Calu3 (cell line): ENCODE data around the gene PRR11. TPM values are rescaled to one million over a fixed set of nuclear protein-coding genes. Genes with fewer than 3 reads are reported as not detected.

ENCODE experiments used
- BruUV-seq: library from RNA; stranded (reverse); fragments of 400-500 nt; replicated peaks from 2 replicates; lab custom pipeline; 2021; lab: Mats Ljungman, UMichigan
- CTCF ChIA-PET: fragments of 300-600 bp; sonication (Branson Sonifier 250); formaldehyde crosslinking; loops from one replicate; lab custom pipeline; 2022; ENCODE audit warnings: antibody characterized with exemption; lab: Charles Lee
- DNase-seq: peaks from one replicate; pipeline ENCODE4 v3.0.0; 2022
- H3K27ac Mint-ChIP-seq: one replicate; pipeline ENCODE4 v1.8.0; 2022; ENCODE audit warnings: mixed read lengths; ENCODE audit not compliant: unreplicated experiment
- H3K27me3 Mint-ChIP-seq: one replicate; pipeline ENCODE4 v1.8.0; 2022; ENCODE audit warnings: mixed read lengths; ENCODE audit not compliant: unreplicated experiment
- H3K36me3 Mint-ChIP-seq: one replicate; pipeline ENCODE4 v1.8.0; 2022; ENCODE audit warnings: mild to moderate bottlenecking, moderate library complexity, mixed read lengths; ENCODE audit not compliant: insufficient read depth, unreplicated experiment
- H3K4me1 Mint-ChIP-seq: one replicate; pipeline ENCODE4 v1.8.0; 2022; ENCODE audit warnings: mild to moderate bottlenecking, low read depth, mixed read lengths; ENCODE audit not compliant: unreplicated experiment
- H3K4me3 Mint-ChIP-seq: one replicate; pipeline ENCODE4 v1.8.0; 2022; ENCODE audit warnings: mild to moderate bottlenecking, low read depth, moderate library complexity, mixed read lengths; ENCODE audit not compliant: unreplicated experiment
- H3K9me3 Mint-ChIP-seq: one replicate; pipeline ENCODE4 v1.8.0; 2022; ENCODE audit warnings: low read depth, mixed read lengths; ENCODE audit not compliant: unreplicated experiment
- intact Hi-C: fragments of 100-400 bp; cut with micrococcal nuclease; formaldehyde crosslinking; loops from one replicate; pipeline ENCODE4 v1.10.0; 2022; ENCODE audit not compliant: unreplicated experiment
- total RNA-seq: library from RNA; stranded (reverse); gene quantifications from 2 replicates; pipeline ENCODE4 v1.2.3, GENCODE V29; 2022
- TF ChIP-seq, protein P1 (sequence below): fragments of 200-600 bp; IDR thresholded peaks from one replicate; pipeline ENCODE4 v1.8.0; 2022; ENCODE audit warnings: antibody characterized with exemption; ENCODE audit not compliant: unreplicated experiment

Gene PRR11
- total RNA-seq, 1 experiment from 2014 or later = 52.7 TPM

DNA sequence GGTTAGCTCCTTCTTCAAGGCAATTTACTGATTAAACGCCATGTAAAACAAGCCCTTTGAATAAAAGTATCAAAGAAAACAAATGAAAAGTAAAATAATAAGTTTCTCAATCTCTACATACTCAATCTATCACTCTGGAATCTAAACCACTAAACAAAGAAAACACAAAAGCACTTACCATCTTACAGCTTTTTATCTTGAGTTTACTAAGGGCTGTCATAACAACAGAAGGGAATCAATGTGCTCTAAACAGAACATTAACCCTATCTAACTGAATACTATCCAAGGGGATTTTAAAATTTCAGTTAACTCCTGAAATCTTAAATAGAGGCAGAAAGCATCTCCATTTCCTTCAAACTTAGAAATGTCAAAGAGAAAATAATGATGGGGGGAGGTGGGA is 4.0 kb upstream of the PRR11 start:
- Mint-ChIP-seq H3K9me3 (no peaks in the 10 kb centered on the region), H3K36me3 (peaks cover 6% of the 10 kb centered on the region), H3K27me3 (no peaks in the 10 kb centered on the region), H3K4me1 (peaks cover 15% of the 10 kb centered on the region), H3K27ac (peak overlapping the region; percentile 24), H3K4me3 (peak overlapping the region; percentile 50)
- DNase-seq = no peak
- CTCF ChIA-PET = interaction anchor here (0.7 kb wide), 1 partner anchor 9 kb away, joined by 4 read pairs; no protein-coding TSS in a partner anchor
- no TSS peak for BruUV-seq
- intact Hi-C loops = loop anchor here (10.0 kb wide), 1 partner anchor 47 kb away; the partner anchor contains the start of gene TRIM37
- TF ChIP-seq, protein P1, sequence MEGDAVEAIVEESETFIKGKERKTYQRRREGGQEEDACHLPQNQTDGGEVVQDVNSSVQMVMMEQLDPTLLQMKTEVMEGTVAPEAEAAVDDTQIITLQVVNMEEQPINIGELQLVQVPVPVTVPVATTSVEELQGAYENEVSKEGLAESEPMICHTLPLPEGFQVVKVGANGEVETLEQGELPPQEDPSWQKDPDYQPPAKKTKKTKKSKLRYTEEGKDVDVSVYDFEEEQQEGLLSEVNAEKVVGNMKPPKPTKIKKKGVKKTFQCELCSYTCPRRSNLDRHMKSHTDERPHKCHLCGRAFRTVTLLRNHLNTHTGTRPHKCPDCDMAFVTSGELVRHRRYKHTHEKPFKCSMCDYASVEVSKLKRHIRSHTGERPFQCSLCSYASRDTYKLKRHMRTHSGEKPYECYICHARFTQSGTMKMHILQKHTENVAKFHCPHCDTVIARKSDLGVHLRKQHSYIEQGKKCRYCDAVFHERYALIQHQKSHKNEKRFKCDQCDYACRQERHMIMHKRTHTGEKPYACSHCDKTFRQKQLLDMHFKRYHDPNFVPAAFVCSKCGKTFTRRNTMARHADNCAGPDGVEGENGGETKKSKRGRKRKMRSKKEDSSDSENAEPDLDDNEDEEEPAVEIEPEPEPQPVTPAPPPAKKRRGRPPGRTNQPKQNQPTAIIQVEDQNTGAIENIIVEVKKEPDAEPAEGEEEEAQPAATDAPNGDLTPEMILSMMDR = no peak

DNA sequence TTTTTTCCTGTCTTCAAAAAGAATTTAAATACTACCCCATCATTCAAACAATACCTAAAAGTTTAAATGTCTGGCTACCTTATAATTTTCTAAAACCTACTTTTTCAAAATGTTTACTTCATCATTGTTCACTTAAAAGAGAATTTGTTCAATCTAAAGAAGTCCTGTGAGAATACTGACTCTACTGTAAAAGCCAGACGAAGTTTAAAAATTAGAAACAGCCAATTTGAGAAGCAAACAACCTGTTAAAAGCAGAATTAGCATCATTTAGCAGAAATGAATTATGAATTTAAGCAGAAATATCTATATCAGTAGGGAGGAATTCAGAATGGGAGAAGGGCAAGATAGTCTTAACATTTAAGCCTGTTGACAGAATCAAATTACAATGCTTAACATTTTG is 2.6 kb upstream of the PRR11 start:
- Mint-ChIP-seq H3K27me3 (no peaks in the 10 kb centered on the region), H3K27ac (no peak overlapping the region), H3K36me3 (peaks cover 10% of the 10 kb centered on the region), H3K9me3 (no peaks in the 10 kb centered on the region), H3K4me1 (peaks cover 22% of the 10 kb centered on the region), H3K4me3 (no peak overlapping the region)
- no peak for DNase-seq
- TF ChIP-seq, protein P1 = no peak
- no TSS peak for BruUV-seq
- intact Hi-C loops = loop anchor here (10.0 kb wide), 1 partner anchor 48 kb away; the partner anchor contains the start of gene TRIM37
- CTCF ChIA-PET = no interaction called here

DNA sequence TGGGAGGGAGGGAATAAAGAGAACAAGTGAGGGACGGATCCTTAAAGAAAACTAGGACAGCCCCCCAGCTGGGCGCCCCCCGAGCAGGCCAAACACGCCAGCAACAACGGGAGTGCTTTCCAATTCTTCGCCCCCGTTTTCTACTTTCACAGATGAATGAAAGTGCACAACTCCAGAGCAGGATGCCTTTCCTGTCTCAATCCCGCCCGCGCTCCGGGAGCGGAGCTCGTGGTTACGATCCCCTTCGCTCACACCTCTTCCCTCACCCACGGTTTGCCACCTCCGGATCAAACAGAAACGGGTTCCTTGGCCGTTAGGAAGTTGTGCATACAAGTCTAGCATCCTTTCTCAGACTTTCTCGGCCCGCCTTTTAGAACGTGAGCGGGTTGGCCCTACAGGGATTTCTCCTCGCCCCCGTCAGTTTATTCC is 1.2 kb upstream of the PRR11 start:
- CTCF ChIA-PET = interaction anchor here (1.3 kb wide), 1 partner anchor 47 kb away, joined by 6 read pairs; the partner anchor contains the start of gene TRIM37
- BruUV-seq = TSS peak; percentile 38
- H3K4me3 Mint-ChIP-seq = no peak overlapping the region
- H3K27me3 Mint-ChIP-seq = no peaks in the 10 kb centered on the region
- intact Hi-C loops = loop anchor here (10.0 kb wide), 1 partner anchor 50 kb away; the partner anchor contains the start of gene TRIM37
- TF ChIP-seq, protein P1 = no peak
- no peaks in the 10 kb centered on the region for H3K9me3 Mint-ChIP-seq
- peak; percentile 39 for DNase-seq
- no peak overlapping the region for H3K27ac Mint-ChIP-seq
- H3K4me1 Mint-ChIP-seq = peaks cover 32% of the 10 kb centered on the region
- H3K36me3 Mint-ChIP-seq = peaks cover 10% of the 10 kb centered on the region

DNA sequence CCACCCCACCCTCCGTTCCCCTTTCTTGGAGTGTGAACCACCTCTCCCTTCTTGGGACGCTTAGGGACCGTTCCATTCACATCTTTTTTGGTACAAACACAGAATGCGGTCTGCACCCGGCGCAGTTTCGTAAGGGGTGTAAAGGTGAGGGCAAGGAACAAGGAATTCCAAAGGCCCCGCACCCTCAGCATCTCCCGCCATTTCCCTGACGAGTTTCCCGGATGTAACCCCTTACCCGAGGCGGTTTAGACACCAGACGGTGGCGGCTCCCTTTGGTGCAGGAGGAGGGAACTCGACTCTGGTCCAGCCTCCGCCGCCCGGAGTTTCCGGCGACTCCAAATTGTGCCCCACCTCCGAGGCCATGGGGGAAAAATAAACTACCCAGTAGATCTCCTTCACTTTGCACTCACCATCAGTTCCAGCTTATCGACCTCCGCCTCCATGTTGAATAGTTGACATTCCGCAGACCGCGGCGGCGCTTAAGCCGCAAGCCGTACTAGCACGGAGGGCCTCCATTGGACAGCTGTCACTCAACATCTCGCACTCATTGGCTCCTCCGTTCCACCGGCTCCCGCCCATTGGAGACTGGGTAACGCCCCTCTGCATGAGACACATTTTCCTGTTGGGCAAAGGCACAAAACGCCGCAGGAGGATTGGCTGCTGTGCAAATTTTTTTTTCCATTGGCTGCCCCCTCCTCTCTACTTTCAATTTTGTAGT is 666 bp upstream of the PRR11 start, which contains the start of gene SKA2:
TSS of gene SKA2 (minus strand) at position 466 of the 718 bp plus-strand sequence. CDS start at position 443, 23 bp downstream.
- Mint-ChIP-seq H3K27ac (no peak within 1 kb of the TSS), H3K4me1 (peaks cover 32% of the 10 kb centered on the region), H3K27me3 (no peaks in the 10 kb centered on the region), H3K9me3 (no peaks in the 10 kb centered on the region), H3K36me3 (peaks cover 5% of the 10 kb centered on the region), H3K4me3 (no peak within 1 kb of the TSS)
- BruUV-seq = no TSS peak
- TF ChIP-seq, protein P1 = no peak
- peak; percentile 94 for DNase-seq
- CTCF ChIA-PET = interaction anchor here (1.3 kb wide), 1 partner anchor 48 kb away, joined by 6 read pairs; the partner anchor contains the start of gene TRIM37
- intact Hi-C loops = loop anchor here (10.0 kb wide), 1 partner anchor 50 kb away; the partner anchor contains the start of gene TRIM37
